NOMO-1 (cell line): ENCODE data around the gene CD46.

Experiments
- DNase-seq, 2 experiments: peaks; one replicate each; lab custom pipeline; 2025; ENCODE audit not compliant: unreplicated experiment in 2 of 2; lab: John Stamatoyannopoulos, UW

Gene CD46

DNA sequence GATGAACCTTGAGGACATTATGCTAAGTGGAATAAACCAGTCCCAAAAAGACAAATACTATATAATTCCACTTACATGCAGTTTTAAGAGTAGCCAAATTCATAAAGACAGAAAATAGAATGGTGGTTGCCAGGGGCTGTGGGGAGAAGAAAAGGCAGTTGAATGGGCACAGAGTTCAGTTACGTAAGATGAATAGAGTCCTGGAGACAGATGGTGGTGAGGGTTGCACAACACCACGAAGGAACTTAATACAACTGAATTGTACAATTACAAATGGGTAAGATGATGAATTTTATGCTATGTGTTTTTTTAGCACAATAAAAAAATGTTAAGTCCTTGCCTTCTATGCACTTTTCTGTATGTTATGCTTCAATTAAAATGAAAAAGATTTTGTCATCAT lies 92.5 kb downstream of the CD46 start:
- DNase-seq, result peak; percentile 80 to 94
